ENCODE results near the gene SDK1.

SDK1 gene

GRCh38 chr7:3412871-3413270 is 111.8 kb downstream of the SDK1 start (continued):
- TF ChIP-seq ZNF138 (tag by site-specific recombination; IDR thresholded peaks at IDR 0.05; ENCODE audit: borderline replicate concordance) (no peak), ATF2 (tag by site-specific recombination; IDR thresholded peaks at IDR 0.05; ENCODE audit: low read depth) (no peak), ZNF140 (tag by site-specific recombination; IDR thresholded peaks at IDR 0.05) (no peak), ZNF248 (tag by site-specific recombination; IDR thresholded peaks at IDR 0.05) (no peak), ZBTB49 (tag by site-specific recombination; IDR thresholded peaks at IDR 0.05; ENCODE audit: low read depth) (no peak), SP3 (tag by site-specific recombination; IDR thresholded peaks at IDR 0.05) (no peak), IKZF3 (tag by site-specific recombination; IDR thresholded peaks at IDR 0.05) (0 out of 2 replicates have a peak, but pooled peaks have one; percentile 8), YY1 (tag by site-specific recombination; IDR thresholded peaks at IDR 0.05) (no peak), PRDM10 (tag by site-specific recombination; IDR thresholded peaks at IDR 0.05) (0 out of 2 replicates have a peak, but pooled peaks have one; percentile 13), PBX3 (CRISPR knock-in tag; IDR thresholded peaks at IDR 0.05) (no peak), ZNF24 (tag by site-specific recombination; IDR thresholded peaks at IDR 0.05) (no peak), ZNF558 (tag by site-specific recombination; IDR thresholded peaks at IDR 0.05) (no peak), ZNF645 (tag by site-specific recombination; IDR thresholded peaks at IDR 0.05) (no peak), ZFHX2 (tag by site-specific recombination; conservative IDR thresholded peaks at IDR 0.05) (no peak), SETDB1 (IDR thresholded peaks at IDR 0.05; ENCODE audit: insufficient read length, low read length) (no peak), ZNF239 (tag by site-specific recombination; IDR thresholded peaks at IDR 0.05) (no peak), MEIS1 (CRISPR knock-in tag; IDR thresholded peaks at IDR 0.05; ENCODE audit: borderline replicate concordance) (no peak), KLF9 (tag by site-specific recombination; IDR thresholded peaks at IDR 0.05; ENCODE audit: low read depth) (no peak), EGR2 (tag by site-specific recombination; IDR thresholded peaks at IDR 0.05; ENCODE audit: low read depth) (no peak), ZNF221 (tag by site-specific recombination; IDR thresholded peaks at IDR 0.05; ENCODE audit: borderline replicate concordance) (no peak), ZNF664 (tag by site-specific recombination; IDR thresholded peaks at IDR 0.05) (no peak), ZNF518A (tag by site-specific recombination; conservative IDR thresholded peaks at IDR 0.05; ENCODE audit: low read depth) (no peak), ZNF610 (tag by site-specific recombination; IDR thresholded peaks at IDR 0.05; ENCODE audit: borderline replicate concordance) (no peak), OSR2 (tag by site-specific recombination; IDR thresholded peaks at IDR 0.05) (peak; percentile 62), ZNF600 (tag by site-specific recombination; IDR thresholded peaks at IDR 0.05) (no peak), WT1 (tag by site-specific recombination; IDR thresholded peaks at IDR 0.05) (no peak), ZNF624 (tag by site-specific recombination; IDR thresholded peaks at IDR 0.05) (no peak)

Measured in HEK293 (cell line).